Keratinocyte (primary cell): ENCODE results near the gene PCID2.

Source experiments
- CTCF ChIP-seq, 3 experiments: IDR thresholded peaks in 1 of 3; conservative IDR thresholded peaks in 1 of 3; optimal IDR thresholded peaks in 1 of 3; 2 replicates in 2 of 3; 3 replicates in 1 of 3; pipeline versions ENCODE3 to v1.5.1; 2011; ENCODE audit warnings: low read length in 3 of 3, mild to moderate bottlenecking in 3 of 3, moderate library complexity in 2 of 3, control low read depth in 1 of 3, inconsistent platforms in 1 of 3; ENCODE audit not compliant: insufficient read depth in 2 of 3; ENCODE audit errors: extremely low read depth in 1 of 3
- EZH2 ChIP-seq: IDR thresholded peaks from one replicate; pipeline ENCODE4 v1.6.1; 2012; ENCODE audit warnings: inconsistent platforms, mild to moderate bottlenecking, low read length, moderate library complexity

GRCh38 chr13:113229161-113229560 is 20.7 kb upstream of the PCID2 start:
- TF ChIP-seq CTCF (optimal IDR thresholded peaks at IDR 0.05 in 1 of 3, IDR thresholded peaks at IDR 0.05 in 1 of 3, conservative IDR thresholded peaks at IDR 0.05 in 1 of 3; ENCODE audit: extremely low read depth in 1 of 3, insufficient read depth in 2 of 3, low read length in 3 of 3), result no peak
- TF ChIP-seq EZH2, result no peak
